ENCODE measurements around the gene MIPEP. TPM values are rescaled to one million over a fixed set of nuclear protein-coding genes. Genes with fewer than 3 reads are reported as not detected.
"Not testable (repeated sequence)": the region's sequence is repeated elsewhere in the genome, so short reads cannot be mapped to it uniquely, and the experiment has no call there.

MIPEP gene
- total and polyA plus RNA-seq, 2 donors (not counting 1 experiment from before 2014, with no cell fraction given), result 90.0 to 92.5 TPM

DNA sequence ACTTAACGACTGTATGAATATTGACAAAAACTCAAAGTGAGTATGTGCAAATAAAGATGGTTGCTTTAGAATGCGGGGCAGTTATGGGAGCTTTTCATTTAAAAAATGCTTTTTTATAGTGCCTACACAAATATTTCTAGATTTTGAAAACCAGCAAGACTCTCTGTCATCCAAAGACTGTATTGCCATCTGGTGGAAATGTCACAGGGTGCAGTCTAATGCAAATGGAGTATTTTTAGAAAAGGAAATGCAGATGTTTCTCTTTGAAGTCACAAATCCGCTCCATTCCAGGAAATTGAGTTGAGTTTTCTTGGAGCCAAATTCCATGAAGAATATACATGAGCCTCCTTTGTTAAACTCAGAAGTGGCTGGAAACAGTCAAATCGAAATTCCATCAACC, 10.4 kb upstream of the MIPEP start:
- Histone ChIP-seq H2AFZ (ENCODE audit: low read length) (no peak overlapping the region), H3K27ac (ENCODE audit: insufficient read depth, low read length) (no peak overlapping the region), H3K4me2 (ENCODE audit: extremely low read depth, insufficient read depth, low read length) (no peak overlapping the region), H3K79me2 (ENCODE audit: control insufficient read depth, insufficient read depth, low read length) (no peaks in the 10 kb centered on the region), H3K4me1 (ENCODE audit: control insufficient read depth, extremely low read depth, insufficient read depth, low read length) (peaks cover 18% of the 10 kb centered on the region), H3K36me3 (ENCODE audit: control insufficient read depth, insufficient read depth, low read length) (no peaks in the 10 kb centered on the region), H3K9ac (ENCODE audit: insufficient read depth, low read length) (no peak overlapping the region), H4K20me1 (ENCODE audit: control insufficient read depth, extremely low read depth, insufficient read depth, low read length) (no peaks in the 10 kb centered on the region), H3K27me3 (ENCODE audit: control insufficient read depth, insufficient read depth, low read length) (no peaks in the 10 kb centered on the region), H3K4me3 (replicated peaks in 1 of 4; ENCODE audit: control extremely low read depth in 1 of 4, insufficient read depth in 1 of 4, low read depth in 3 of 4, low read length in 4 of 4) (no peak overlapping the region), H3K9me3 (ENCODE audit: control insufficient read depth, insufficient read depth, low read depth, low read length) (no peaks in the 10 kb centered on the region)
- TF ChIP-seq, protein P1, sequence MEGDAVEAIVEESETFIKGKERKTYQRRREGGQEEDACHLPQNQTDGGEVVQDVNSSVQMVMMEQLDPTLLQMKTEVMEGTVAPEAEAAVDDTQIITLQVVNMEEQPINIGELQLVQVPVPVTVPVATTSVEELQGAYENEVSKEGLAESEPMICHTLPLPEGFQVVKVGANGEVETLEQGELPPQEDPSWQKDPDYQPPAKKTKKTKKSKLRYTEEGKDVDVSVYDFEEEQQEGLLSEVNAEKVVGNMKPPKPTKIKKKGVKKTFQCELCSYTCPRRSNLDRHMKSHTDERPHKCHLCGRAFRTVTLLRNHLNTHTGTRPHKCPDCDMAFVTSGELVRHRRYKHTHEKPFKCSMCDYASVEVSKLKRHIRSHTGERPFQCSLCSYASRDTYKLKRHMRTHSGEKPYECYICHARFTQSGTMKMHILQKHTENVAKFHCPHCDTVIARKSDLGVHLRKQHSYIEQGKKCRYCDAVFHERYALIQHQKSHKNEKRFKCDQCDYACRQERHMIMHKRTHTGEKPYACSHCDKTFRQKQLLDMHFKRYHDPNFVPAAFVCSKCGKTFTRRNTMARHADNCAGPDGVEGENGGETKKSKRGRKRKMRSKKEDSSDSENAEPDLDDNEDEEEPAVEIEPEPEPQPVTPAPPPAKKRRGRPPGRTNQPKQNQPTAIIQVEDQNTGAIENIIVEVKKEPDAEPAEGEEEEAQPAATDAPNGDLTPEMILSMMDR (conservative IDR thresholded peaks at IDR 0.05 in 1 of 2, IDR thresholded peaks at IDR 0.05 in 1 of 2; ENCODE audit: low read depth in 1 of 2, low read length in 2 of 2), result peak; percentile 51 to 63
- no peak for TF ChIP-seq EZH2 (IDR thresholded peaks at IDR 0.05; ENCODE audit: low read length, missing control alignments)
- peak; percentile 52 to 79 for DNase-seq (ENCODE audit: low read depth in 2 of 2)

DNA sequence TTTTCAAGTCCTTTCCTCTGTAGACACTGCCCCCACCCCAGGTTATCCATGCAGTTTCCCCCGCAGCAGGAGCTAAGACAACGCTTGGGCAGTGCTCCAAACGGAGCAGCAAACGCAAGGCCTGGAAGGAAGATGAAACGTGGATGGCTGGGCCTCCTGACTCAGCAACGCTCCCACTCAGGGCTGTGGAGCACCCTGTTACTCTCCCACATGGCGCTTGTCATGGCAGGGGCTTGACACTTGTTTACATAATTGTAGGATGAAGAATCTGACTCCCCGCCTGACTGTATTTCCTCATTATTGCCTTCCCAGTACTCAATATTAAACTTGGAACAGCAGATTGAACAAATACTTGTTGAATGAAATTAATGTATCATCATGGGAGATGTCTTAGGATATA, 8.9 kb upstream of the MIPEP start:
- H3K27me3 ChIP-seq (ENCODE audit: control insufficient read depth, insufficient read depth, low read length), result no peaks in the 10 kb centered on the region
- peaks cover 18% of the 10 kb centered on the region for H3K4me1 ChIP-seq (ENCODE audit: control insufficient read depth, extremely low read depth, insufficient read depth, low read length)
- TF ChIP-seq, protein P1 (conservative IDR thresholded peaks at IDR 0.05 in 1 of 2, IDR thresholded peaks at IDR 0.05 in 1 of 2; ENCODE audit: low read depth in 1 of 2, low read length in 2 of 2), result no peak
- no peak for TF ChIP-seq EZH2 (IDR thresholded peaks at IDR 0.05; ENCODE audit: low read length, missing control alignments)
- peak overlapping the region; percentile 57 for H2AFZ ChIP-seq (ENCODE audit: low read length)
- peak; percentile 81 to 97 for DNase-seq (ENCODE audit: low read depth in 2 of 2)
- no peaks in the 10 kb centered on the region for H3K79me2 ChIP-seq (ENCODE audit: control insufficient read depth, insufficient read depth, low read length)
- no peaks in the 10 kb centered on the region for H4K20me1 ChIP-seq (ENCODE audit: control insufficient read depth, extremely low read depth, insufficient read depth, low read length)
- H3K4me3 ChIP-seq (replicated peaks in 1 of 4; ENCODE audit: control extremely low read depth in 1 of 4, insufficient read depth in 1 of 4, low read depth in 3 of 4, low read length in 4 of 4), result no peak overlapping the region
- peak overlapping the region; percentile 82 for H3K27ac ChIP-seq (ENCODE audit: insufficient read depth, low read length)
- H3K9ac ChIP-seq (ENCODE audit: insufficient read depth, low read length), result peak overlapping the region; percentile 7
- no peaks in the 10 kb centered on the region for H3K9me3 ChIP-seq (ENCODE audit: control insufficient read depth, insufficient read depth, low read depth, low read length)
- H3K4me2 ChIP-seq (ENCODE audit: extremely low read depth, insufficient read depth, low read length), result no peak overlapping the region
- H3K36me3 ChIP-seq (ENCODE audit: control insufficient read depth, insufficient read depth, low read length), result no peaks in the 10 kb centered on the region

DNA sequence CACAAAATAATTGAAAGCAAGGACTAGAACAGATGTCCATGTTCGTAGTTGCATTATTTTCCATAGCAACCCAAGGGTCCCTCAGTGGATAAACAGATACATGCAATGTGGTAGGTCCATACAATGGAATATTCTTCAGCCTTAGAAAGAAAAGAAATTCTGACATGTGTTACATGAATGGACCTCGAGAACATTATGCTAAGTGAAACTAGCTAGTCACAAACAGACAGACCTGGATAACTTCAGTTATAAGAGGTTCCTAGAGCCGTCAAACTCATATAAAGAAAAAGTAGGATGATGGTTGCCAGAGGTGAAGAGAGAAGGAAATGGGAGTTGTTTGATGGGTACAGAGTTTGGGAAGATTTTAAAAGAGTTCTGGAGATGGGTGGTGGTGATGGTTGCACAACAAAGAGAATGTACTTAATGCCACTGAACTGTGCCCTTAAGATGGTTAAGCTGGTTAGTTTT, 8.3 kb upstream of the MIPEP start, which contains the start of gene C1QTNF9B:
Gene C1QTNF9B, minus strand, starts transcription at position 51 of the 468 bp plus-strand sequence.
- Histone ChIP-seq H3K4me1 (ENCODE audit: control insufficient read depth, extremely low read depth, insufficient read depth, low read length) (peaks cover 18% of the 10 kb centered on the region), H3K27ac (ENCODE audit: insufficient read depth, low read length) (peak within 1 kb of the TSS; percentile 82), H2AFZ (ENCODE audit: low read length) (peak within 1 kb of the TSS; percentile 57), H3K9ac (ENCODE audit: insufficient read depth, low read length) (peak within 1 kb of the TSS; percentile 7)
- H3K36me3 ChIP-seq (ENCODE audit: control insufficient read depth, insufficient read depth, low read length); H3K4me3 ChIP-seq (replicated peaks in 1 of 4; ENCODE audit: control extremely low read depth in 1 of 4, insufficient read depth in 1 of 4, low read depth in 3 of 4, low read length in 4 of 4); H3K27me3 ChIP-seq (ENCODE audit: control insufficient read depth, insufficient read depth, low read length); H4K20me1 ChIP-seq (ENCODE audit: control insufficient read depth, extremely low read depth, insufficient read depth, low read length); H3K4me2 ChIP-seq (ENCODE audit: extremely low read depth, insufficient read depth, low read length); H3K79me2 ChIP-seq (ENCODE audit: control insufficient read depth, insufficient read depth, low read length); H3K9me3 ChIP-seq (ENCODE audit: control insufficient read depth, insufficient read depth, low read depth, low read length): not testable (repeated sequence)
- peak in 1 of 2 donors; percentile 8 for DNase-seq (ENCODE audit: low read depth in 2 of 2)

DNA sequence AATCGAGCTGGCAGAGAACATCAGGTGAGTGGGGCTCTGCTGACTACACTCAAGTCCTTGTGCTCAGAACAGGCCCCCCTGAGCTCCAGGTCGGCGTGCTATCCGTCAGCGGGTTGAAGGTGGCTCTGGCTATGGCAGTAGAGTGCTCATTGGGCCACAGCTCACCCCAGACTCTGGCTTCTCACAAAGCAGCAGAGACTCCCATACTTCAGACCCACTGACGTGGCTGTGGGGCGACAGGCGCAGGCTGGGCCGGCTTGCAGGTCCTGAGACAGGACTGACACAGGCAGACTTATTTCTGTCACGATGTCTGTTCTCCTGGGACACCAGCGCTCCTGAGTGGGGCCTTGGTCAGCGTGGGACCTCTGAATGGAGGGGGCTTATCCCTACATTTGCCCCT, 5.5 kb upstream of the MIPEP start:
- DNase-seq (ENCODE audit: low read depth in 2 of 2); H2AFZ ChIP-seq (ENCODE audit: low read length); H3K9ac ChIP-seq (ENCODE audit: insufficient read depth, low read length); H3K4me3 ChIP-seq (replicated peaks in 1 of 4; ENCODE audit: control extremely low read depth in 1 of 4, insufficient read depth in 1 of 4, low read depth in 3 of 4, low read length in 4 of 4); H3K27ac ChIP-seq (ENCODE audit: insufficient read depth, low read length); H3K9me3 ChIP-seq (ENCODE audit: control insufficient read depth, insufficient read depth, low read depth, low read length); H3K79me2 ChIP-seq (ENCODE audit: control insufficient read depth, insufficient read depth, low read length); H3K27me3 ChIP-seq (ENCODE audit: control insufficient read depth, insufficient read depth, low read length); H3K4me2 ChIP-seq (ENCODE audit: extremely low read depth, insufficient read depth, low read length); H3K36me3 ChIP-seq (ENCODE audit: control insufficient read depth, insufficient read depth, low read length); H4K20me1 ChIP-seq (ENCODE audit: control insufficient read depth, extremely low read depth, insufficient read depth, low read length): not testable (repeated sequence)
- H3K4me1 ChIP-seq (ENCODE audit: control insufficient read depth, extremely low read depth, insufficient read depth, low read length), result peaks cover 12% of the 10 kb centered on the region

GRCh38 chr13:23893791-23894190, 4.6 kb upstream of the MIPEP start:
- not testable (repeated sequence) for H3K9ac ChIP-seq (ENCODE audit: insufficient read depth, low read length); H3K27ac ChIP-seq (ENCODE audit: insufficient read depth, low read length); H2AFZ ChIP-seq (ENCODE audit: low read length); H3K4me3 ChIP-seq (replicated peaks in 1 of 4; ENCODE audit: control extremely low read depth in 1 of 4, insufficient read depth in 1 of 4, low read depth in 3 of 4, low read length in 4 of 4); H3K9me3 ChIP-seq (ENCODE audit: control insufficient read depth, insufficient read depth, low read depth, low read length); H3K4me1 ChIP-seq (ENCODE audit: control insufficient read depth, extremely low read depth, insufficient read depth, low read length); H3K36me3 ChIP-seq (ENCODE audit: control insufficient read depth, insufficient read depth, low read length); H3K4me2 ChIP-seq (ENCODE audit: extremely low read depth, insufficient read depth, low read length); H3K27me3 ChIP-seq (ENCODE audit: control insufficient read depth, insufficient read depth, low read length); H3K79me2 ChIP-seq (ENCODE audit: control insufficient read depth, insufficient read depth, low read length); H4K20me1 ChIP-seq (ENCODE audit: control insufficient read depth, extremely low read depth, insufficient read depth, low read length); DNase-seq (ENCODE audit: low read depth in 2 of 2)
